CD4-positive, alpha-beta T cell treated with Interleukin-17A for 4 hours (primary cell): ENCODE results near the gene SPDYE16.
"Not testable (repeated sequence)": the region's sequence is repeated elsewhere in the genome, so short reads cannot be mapped to it uniquely, and the experiment has no call there.

Experiments used
- DNase-seq: peaks from one replicate; pipeline ENCODE4 v3.0.0-alpha.2; 2020; ENCODE audit warnings: mixed read lengths

The SPDYE16 gene

GRCh38 chr7:76503244-76503643 lies 39.9 kb downstream of the SPDYE16 start:
- DNase-seq = not testable (repeated sequence)

- DNase-seq = not testable (repeated sequence)
Observed at GRCh38 chr7:76502836-76503235, 40.3 kb downstream of the SPDYE16 start.

- DNase-seq = not testable (repeated sequence)
Observed at GRCh38 chr7:76502224-76502623, 40.9 kb downstream of the SPDYE16 start.

- not testable (repeated sequence) for DNase-seq
Observed at GRCh38 chr7:76499924-76500241, 43.2 kb downstream of the SPDYE16 start.

- not testable (repeated sequence) for DNase-seq
Observed at GRCh38 chr7:76499201-76499923, 43.7 kb downstream of the SPDYE16 start.

- not testable (repeated sequence) for DNase-seq
Observed at GRCh38 chr7:76498583-76499200, 44.4 kb downstream of the SPDYE16 start.

- DNase-seq = not testable (repeated sequence)
Observed at GRCh38 chr7:76497918-76498582, 45.0 kb downstream of the SPDYE16 start.

- not testable (repeated sequence) for DNase-seq
Observed at GRCh38 chr7:76495717-76496116, 47.4 kb downstream of the SPDYE16 start.

GRCh38 chr7:76492139-76492538 lies 51.0 kb downstream of the SPDYE16 start:
- not testable (repeated sequence) for DNase-seq

- not testable (repeated sequence) for DNase-seq
Observed at GRCh38 chr7:76487969-76488368, 55.1 kb downstream of the SPDYE16 start.

GRCh38 chr7:76486618-76487017 lies 56.5 kb downstream of the SPDYE16 start:
- DNase-seq = not testable (repeated sequence)

- not testable (repeated sequence) for DNase-seq
Observed at GRCh38 chr7:76485822-76486610, 57.1 kb downstream of the SPDYE16 start.

- not testable (repeated sequence) for DNase-seq
Observed at GRCh38 chr7:76484456-76484855, 58.6 kb downstream of the SPDYE16 start.

- not testable (repeated sequence) for DNase-seq
Observed at GRCh38 chr7:76483081-76483480, 60.0 kb downstream of the SPDYE16 start.

- DNase-seq = not testable (repeated sequence)
Observed at GRCh38 chr7:76482660-76483059, 60.4 kb downstream of the SPDYE16 start.
